ENCODE results near the gene RACGAP1.

RACGAP1 gene

DNA sequence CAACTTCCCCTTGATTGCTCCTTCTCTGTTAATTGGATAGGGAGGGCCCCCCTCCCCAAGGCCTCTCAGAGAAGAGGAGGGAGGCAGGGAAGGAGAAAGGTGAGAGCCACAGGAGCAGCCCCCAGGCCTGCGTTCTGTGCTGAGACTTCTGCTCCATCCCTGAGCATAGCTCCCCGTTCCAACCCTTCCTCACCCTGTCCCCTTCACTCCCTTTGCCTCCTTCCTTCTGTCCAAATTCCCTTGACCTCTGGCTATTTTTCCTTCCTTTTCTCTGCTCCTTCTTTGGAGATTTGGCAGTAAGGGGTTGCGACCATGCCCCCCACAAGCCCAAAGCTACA lies 31.3 kb upstream of the RACGAP1 start:
- no peak for DNase-seq (ENCODE audit: low read depth in 1 of 2, low spot score in 1 of 2)

- DNase-seq (ENCODE audit: low read depth in 1 of 2, low spot score in 1 of 2) = peak; percentile 36 to 51
These were observed 30.7 kb upstream of the RACGAP1 start for GRCh38 chr12:50055831-50056638.

DNA sequence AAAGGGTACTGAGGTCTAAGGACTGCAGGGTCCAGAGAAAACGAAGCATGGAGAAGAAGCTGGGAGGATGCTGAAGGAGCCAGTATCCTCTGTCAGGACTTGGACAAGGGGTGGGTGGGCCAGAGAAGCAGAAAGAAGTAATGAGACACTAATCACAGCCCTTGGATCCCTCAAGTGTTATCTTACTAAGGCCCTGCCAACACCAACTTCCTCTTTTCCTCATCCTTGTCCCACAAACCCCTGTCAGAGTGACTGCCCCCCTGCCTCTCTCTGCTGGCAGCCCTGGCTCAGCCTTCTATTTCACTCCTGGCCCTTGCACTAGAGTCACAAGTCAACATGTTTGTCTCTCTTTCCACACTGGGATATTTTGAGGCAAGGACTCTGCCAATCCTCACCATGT lies 28.3 kb upstream of the RACGAP1 start:
- DNase-seq (ENCODE audit: low read depth in 1 of 2, low spot score in 1 of 2) = no peak

DNA sequence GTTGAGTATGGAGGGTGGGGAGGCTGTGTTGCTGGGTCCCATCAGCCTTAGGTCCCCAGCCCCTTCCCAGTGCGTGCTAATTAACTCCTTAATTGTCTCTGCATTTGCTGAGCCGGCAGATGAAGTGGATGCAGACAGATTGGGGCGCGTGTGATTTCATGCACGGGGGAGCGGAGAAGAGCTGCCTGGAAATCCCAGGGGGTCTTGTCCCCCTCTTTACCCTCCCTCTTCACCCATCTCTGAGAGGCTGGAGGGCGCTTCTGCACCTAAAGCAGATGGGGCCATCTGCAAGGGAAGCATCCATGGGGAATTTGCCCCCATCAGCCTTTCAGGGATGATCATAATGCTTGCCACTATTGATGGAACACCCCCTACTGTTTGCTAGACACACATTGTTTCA lies 27.7 kb upstream of the RACGAP1 start:
- no peak for DNase-seq (ENCODE audit: low read depth in 1 of 2, low spot score in 1 of 2)

DNA sequence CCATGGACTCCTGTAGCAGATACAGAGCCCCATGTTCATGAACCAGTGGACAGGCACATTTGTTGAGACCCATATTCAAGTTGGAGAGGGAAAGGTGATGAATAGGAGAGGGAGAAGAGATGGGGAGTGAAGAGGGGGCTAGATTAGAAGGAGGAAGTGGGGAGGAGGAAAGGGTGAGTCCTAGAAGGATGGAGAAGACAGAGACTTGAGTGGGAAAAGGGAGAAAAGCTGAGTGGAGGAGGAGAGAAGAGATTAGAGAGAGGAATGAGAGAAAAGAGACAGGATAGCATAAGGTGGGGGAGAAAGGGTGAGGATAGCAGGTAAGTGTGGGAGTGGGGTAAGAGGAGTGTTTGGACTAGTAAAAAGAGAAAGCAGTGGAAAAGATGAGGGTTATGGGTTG lies 27.2 kb upstream of the RACGAP1 start:
- DNase-seq (ENCODE audit: low read depth in 1 of 2, low spot score in 1 of 2) = no peak

DNA sequence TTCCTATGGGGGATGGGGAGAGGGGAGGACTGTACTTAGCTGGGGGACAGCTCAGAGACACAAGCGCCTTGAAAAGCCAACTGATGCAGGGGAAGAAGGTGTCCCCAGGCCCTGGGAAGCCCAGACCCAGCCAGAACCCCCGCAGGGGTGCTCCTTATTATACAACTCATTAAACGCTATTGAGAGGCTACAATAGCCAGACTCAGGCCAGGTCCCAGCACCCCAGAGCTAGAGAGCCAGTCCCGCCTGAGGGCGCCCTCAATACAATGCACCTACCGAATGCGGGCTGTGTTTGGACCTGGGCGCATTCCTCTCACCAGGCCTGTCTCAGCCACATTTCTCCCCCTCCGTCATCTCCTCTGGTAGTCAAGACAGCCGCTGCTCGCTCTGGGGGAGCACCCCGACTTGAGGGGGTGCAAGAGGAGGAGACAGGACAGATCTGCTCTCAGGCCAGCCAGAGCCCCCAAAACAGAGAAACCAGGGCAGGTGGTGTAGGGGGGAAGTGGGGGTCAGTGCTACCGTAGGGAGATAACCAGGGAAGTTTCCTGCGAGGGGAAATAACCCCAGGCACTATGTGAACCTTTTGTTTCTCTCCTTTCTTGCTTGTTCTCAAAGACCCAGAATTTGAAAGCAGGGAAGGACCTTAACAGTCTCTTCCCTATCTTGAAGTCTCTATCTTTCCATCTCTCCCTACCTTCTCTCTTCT lies 26.0 kb upstream of the RACGAP1 start:
- no peak for DNase-seq (ENCODE audit: low read depth in 1 of 2, low spot score in 1 of 2)

- DNase-seq (ENCODE audit: low read depth in 1 of 2, low spot score in 1 of 2) = no peak
These were observed 25.3 kb upstream of the RACGAP1 start for GRCh38 chr12:50050410-50051098.

DNA sequence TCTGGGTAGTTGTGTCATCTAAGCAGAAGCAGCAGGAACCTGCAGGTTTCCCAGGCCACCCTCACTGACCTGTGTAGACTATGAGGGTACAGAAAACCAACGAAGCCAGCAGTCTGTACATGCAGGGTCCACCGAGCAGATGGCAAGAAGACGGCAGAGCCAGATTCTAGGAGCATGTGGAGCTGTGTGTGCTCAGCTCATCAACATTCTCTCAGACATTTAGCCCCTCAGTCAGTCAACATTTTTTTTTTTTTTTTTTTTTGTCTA lies 24.8 kb upstream of the RACGAP1 start:
- no peak for DNase-seq (ENCODE audit: low read depth in 1 of 2, low spot score in 1 of 2)

- DNase-seq (ENCODE audit: low read depth in 1 of 2, low spot score in 1 of 2) = no peak
These were observed 24.2 kb upstream of the RACGAP1 start for GRCh38 chr12:50049254-50050118.

DNA sequence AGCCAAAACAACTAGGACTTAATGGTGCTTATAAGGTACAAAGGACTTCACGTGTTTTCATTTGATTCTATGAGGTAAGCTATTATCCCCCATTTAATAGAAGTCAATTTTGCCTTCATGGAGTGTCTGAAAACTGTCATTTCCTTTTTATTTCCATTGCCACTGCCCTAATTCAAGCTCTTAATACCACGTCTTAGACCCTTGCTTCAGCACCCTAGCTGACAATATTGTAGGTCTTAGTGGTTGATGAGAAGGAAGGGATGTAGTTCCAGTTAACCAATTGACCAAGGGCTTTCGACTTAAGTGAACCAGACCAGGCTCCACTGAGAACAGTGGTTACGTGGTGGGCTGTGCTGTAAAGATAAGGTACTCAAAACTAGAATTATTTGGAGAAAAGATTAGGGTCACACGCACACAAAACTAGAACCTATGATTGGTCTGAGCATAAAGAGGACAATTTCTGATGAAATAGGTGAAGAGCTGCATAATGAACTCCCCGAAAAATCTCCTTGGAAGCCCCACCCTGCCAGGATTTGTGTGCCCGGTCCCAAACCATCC lies 22.5 kb upstream of the RACGAP1 start:
- DNase-seq (ENCODE audit: low read depth in 1 of 2, low spot score in 1 of 2) = no peak

GRCh38 chr12:50043854-50044253 lies 18.6 kb upstream of the RACGAP1 start:
- no peak for DNase-seq (ENCODE audit: low read depth in 1 of 2, low spot score in 1 of 2)

GRCh38 chr12:50043308-50043707 lies 18.0 kb upstream of the RACGAP1 start:
- no peak for DNase-seq (ENCODE audit: low read depth in 1 of 2, low spot score in 1 of 2)

- DNase-seq (ENCODE audit: low read depth in 1 of 2, low spot score in 1 of 2) = no peak
These were observed 17.4 kb upstream of the RACGAP1 start for GRCh38 chr12:50042693-50043092.

DNA sequence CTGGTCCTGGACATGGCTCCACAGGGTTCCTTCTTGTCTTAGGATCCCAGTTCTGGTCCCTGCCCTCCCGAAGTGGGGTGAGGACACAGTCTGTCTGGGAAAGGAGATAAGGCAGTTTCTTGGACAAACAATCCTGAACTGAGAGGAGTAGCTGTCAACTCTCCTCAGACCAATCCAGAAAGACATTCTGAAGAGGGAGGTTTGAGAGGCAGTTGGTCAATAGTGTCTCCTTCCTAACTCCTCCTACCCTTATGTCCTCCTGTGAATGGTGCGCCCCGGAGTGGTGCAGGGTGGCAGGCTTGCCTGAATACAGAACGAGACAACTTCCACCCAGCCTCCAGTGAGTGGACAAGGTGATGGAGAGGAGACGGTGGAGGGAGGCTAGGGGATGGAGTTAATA lies 16.7 kb upstream of the RACGAP1 start:
- DNase-seq (ENCODE audit: low read depth in 1 of 2, low spot score in 1 of 2) = no peak

GRCh38 chr12:50041062-50041860 lies 16.0 kb upstream of the RACGAP1 start:
- DNase-seq (ENCODE audit: low read depth in 1 of 2, low spot score in 1 of 2) = no peak

DNA sequence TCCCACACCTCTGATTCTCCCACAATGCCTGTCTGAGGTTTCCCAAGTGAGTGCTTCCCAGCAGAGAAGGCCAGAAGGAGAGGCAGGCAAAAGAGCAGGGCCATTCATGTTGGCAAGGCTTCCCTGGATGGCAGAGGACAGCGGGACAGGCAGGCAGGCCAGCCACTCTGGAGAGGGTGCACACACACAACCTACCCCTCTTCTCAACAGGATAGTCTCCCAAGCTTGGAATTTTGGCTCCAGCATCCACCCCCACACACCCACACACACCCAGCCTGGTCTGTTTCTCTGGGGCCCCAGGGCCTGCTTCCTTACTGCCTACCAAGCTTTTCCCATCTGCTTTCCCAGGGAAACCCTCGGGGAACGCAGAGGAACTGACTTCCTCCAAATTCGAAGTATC lies 15.4 kb upstream of the RACGAP1 start:
- no peak for DNase-seq (ENCODE audit: low read depth in 1 of 2, low spot score in 1 of 2)

GRCh38 chr12:50039151-50039835 lies 14.0 kb upstream of the RACGAP1 start:
- peak; percentile 65 to 84 for DNase-seq (ENCODE audit: low read depth in 1 of 2, low spot score in 1 of 2)

- no peak for DNase-seq (ENCODE audit: low read depth in 1 of 2, low spot score in 1 of 2)
These were observed 13.0 kb upstream of the RACGAP1 start for GRCh38 chr12:50038336-50038735.

GRCh38 chr12:50032854-50033581 lies 7.7 kb upstream of the RACGAP1 start:
- no peak for DNase-seq (ENCODE audit: low read depth in 1 of 2, low spot score in 1 of 2)

Data from stimulated activated CD4-positive, alpha-beta T cell treated with anti-CD3 and anti-CD28 coated beads, Interleukin-15, amount 100 ng/mL, for 1 hour (primary cell).